Measurements from ENCODE around the gene HHIP. TPM values are rescaled to one million over a fixed set of nuclear protein-coding genes. Genes with fewer than 3 reads are reported as not detected.

Gene HHIP
- total RNA-seq, 2 donors from 2014 or later, result 0.82 to 7.2 TPM

GRCh38 chr4:144653781-144654545 is 8.0 kb downstream of the HHIP start:
- Histone ChIP-seq H3K27ac (no peak overlapping the region), H3K9me3 (no peaks in the 10 kb centered on the region), H3K4me3 (no peak overlapping the region), H3K4me1 (replicated peaks) (no peaks in the 10 kb centered on the region), H3K36me3 (no peaks in the 10 kb centered on the region), H3K27me3 (replicated peaks; ENCODE audit: insufficient read depth) (no peaks in the 10 kb centered on the region)
- intact Hi-C loops (cut with DNase I), result no loop called here
- TF ChIP-seq CTCF (IDR thresholded peaks at IDR 0.05), result no peak
- TF ChIP-seq POLR2AphosphoS5 (IDR thresholded peaks at IDR 0.05), result no peak
- no peak for TF ChIP-seq POLR2A (IDR thresholded peaks at IDR 0.05)
- no peak for DNase-seq (ENCODE audit: low spot score)
- WGBS, result 89% methylated on average over 4 of the region's 4 CpGs

GRCh38 chr4:144655491-144655890 is 9.5 kb downstream of the HHIP start:
- H3K9me3 ChIP-seq, result no peaks in the 10 kb centered on the region
- no peaks in the 10 kb centered on the region for H3K27me3 ChIP-seq (replicated peaks; ENCODE audit: insufficient read depth)
- no peak for DNase-seq (ENCODE audit: low spot score)
- no peak overlapping the region for H3K4me3 ChIP-seq
- H3K36me3 ChIP-seq, result no peaks in the 10 kb centered on the region
- intact Hi-C loops (cut with DNase I), result no loop called here
- H3K27ac ChIP-seq, result no peak overlapping the region
- H3K4me1 ChIP-seq (replicated peaks), result no peaks in the 10 kb centered on the region
- 86% methylated on average over 2 of the region's 2 CpGs for WGBS
- TF ChIP-seq POLR2A (IDR thresholded peaks at IDR 0.05) (no peak), CTCF (IDR thresholded peaks at IDR 0.05) (no peak), POLR2AphosphoS5 (IDR thresholded peaks at IDR 0.05) (no peak)

GRCh38 chr4:144656850-144657249 is 10.9 kb downstream of the HHIP start:
- no peak for DNase-seq (ENCODE audit: low spot score)
- WGBS, result 51% methylated on average over 2 of the region's 2 CpGs
- Histone ChIP-seq H3K4me3 (no peak overlapping the region), H3K4me1 (replicated peaks) (no peaks in the 10 kb centered on the region), H3K27ac (no peak overlapping the region), H3K36me3 (no peaks in the 10 kb centered on the region), H3K9me3 (no peaks in the 10 kb centered on the region), H3K27me3 (replicated peaks; ENCODE audit: insufficient read depth) (no peaks in the 10 kb centered on the region)
- intact Hi-C loops (cut with DNase I), result no loop called here
- TF ChIP-seq POLR2AphosphoS5 (IDR thresholded peaks at IDR 0.05) (no peak), POLR2A (IDR thresholded peaks at IDR 0.05) (no peak), CTCF (IDR thresholded peaks at IDR 0.05) (no peak)

GRCh38 chr4:144658015-144658567 is 12.1 kb downstream of the HHIP start:
- no peak for DNase-seq (ENCODE audit: low spot score)
- H3K27ac ChIP-seq, result no peak overlapping the region
- WGBS, result 98% methylated on average over 8 of the region's 8 CpGs

More at GRCh38 chr4:144658015-144658567, 12.1 kb downstream of the HHIP start:
- no peaks in the 10 kb centered on the region for H3K9me3 ChIP-seq
- no peak for TF ChIP-seq CTCF (IDR thresholded peaks at IDR 0.05)
- TF ChIP-seq POLR2AphosphoS5 (IDR thresholded peaks at IDR 0.05), result no peak
- no peak for TF ChIP-seq POLR2A (IDR thresholded peaks at IDR 0.05)
- no peak overlapping the region for H3K4me3 ChIP-seq
- H3K27me3 ChIP-seq (replicated peaks; ENCODE audit: insufficient read depth), result no peaks in the 10 kb centered on the region
- H3K36me3 ChIP-seq, result no peaks in the 10 kb centered on the region
- no peaks in the 10 kb centered on the region for H3K4me1 ChIP-seq (replicated peaks)
- intact Hi-C loops (cut with DNase I), result no loop called here

Measured in prostate gland (tissue), 2 donors.